ENCODE results near the gene EML3. TPM values are rescaled to one million over a fixed set of nuclear protein-coding genes. Genes with fewer than 3 reads are reported as not detected.

Gene EML3
- polyA plus RNA-seq, 2 of the 4 experiments (the other 2 are of a cell fraction): 15.2 to 27.2 TPM

DNA sequence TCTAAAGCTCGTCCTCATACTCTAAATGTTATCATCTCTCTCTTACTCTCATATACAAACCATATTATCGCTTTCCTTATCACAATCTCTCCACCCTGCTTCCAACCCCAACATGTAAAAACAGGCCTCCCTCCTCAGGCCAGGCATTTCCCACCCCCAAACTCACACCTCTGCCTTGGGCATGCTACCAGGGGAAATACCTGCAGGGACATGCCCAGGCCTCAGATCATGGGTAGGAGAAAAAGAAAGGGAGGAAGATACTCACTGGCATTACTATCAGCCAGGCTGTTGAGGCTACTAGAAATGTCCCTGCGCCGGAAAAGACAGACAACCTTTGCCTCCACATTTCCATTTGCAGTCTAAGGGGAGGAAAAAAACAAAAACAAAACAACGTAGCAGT is 12.7 kb downstream of the EML3 start:
- CTCF ChIA-PET: interaction anchor here (0.6 to 5.1 kb wide), 3 partner anchors 12 to 1218 kb away, joined by 3 to 42 read pairs (median 8); partner anchors contain the start of genes EML3 and ROM1
- FAIRE-seq: no peak
- Histone ChIP-seq H3K9me3 (no peaks in the 10 kb centered on the region), H3K4me1 (peaks cover 28% of the 10 kb centered on the region), H3K27ac (peak overlapping the region; percentile 95 to 98), H3K4me3 (peak overlapping the region; percentile 92), H3K4me2 (peak overlapping the region; percentile 95)
- 68% methylated on average over 5 of the region's 5 CpGs for WGBS (ENCODE audit: missing lambda C conversion rate)
- TF ChIP-seq, protein P1, sequence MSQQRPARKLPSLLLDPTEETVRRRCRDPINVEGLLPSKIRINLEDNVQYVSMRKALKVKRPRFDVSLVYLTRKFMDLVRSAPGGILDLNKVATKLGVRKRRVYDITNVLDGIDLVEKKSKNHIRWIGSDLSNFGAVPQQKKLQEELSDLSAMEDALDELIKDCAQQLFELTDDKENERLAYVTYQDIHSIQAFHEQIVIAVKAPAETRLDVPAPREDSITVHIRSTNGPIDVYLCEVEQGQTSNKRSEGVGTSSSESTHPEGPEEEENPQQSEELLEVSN (IDR thresholded peaks at IDR 0.05; ENCODE audit: borderline replicate concordance, low read depth): no peak
- TF ChIP-seq EHF (CRISPR knock-in tag; IDR thresholded peaks at IDR 0.05): no peak
- TF ChIP-seq, protein P2, sequence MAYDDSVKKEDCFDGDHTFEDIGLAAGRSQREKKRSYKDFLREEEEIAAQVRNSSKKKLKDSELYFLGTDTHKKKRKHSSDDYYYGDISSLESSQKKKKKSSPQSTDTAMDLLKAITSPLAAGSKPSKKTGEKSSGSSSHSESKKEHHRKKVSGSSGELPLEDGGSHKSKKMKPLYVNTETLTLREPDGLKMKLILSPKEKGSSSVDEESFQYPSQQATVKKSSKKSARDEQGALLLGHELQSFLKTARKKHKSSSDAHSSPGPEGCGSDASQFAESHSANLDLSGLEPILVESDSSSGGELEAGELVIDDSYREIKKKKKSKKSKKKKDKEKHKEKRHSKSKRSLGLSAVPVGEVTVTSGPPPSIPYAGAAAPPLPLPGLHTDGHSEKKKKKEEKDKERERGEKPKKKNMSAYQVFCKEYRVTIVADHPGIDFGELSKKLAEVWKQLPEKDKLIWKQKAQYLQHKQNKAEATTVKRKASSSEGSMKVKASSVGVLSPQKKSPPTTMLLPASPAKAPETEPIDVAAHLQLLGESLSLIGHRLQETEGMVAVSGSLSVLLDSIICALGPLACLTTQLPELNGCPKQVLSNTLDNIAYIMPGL (CRISPR knock-in tag; IDR thresholded peaks at IDR 0.05; ENCODE audit: borderline replicate concordance): no peak
- TF ChIP-seq JUNB (IDR thresholded peaks at IDR 0.05): no peak
- TF ChIP-seq RARB (CRISPR knock-in tag; IDR thresholded peaks at IDR 0.05): no peak
- no peak for TF ChIP-seq ZFP36 (IDR thresholded peaks at IDR 0.05; ENCODE audit: borderline replicate concordance, partially characterized antibody)
- no peak for TF ChIP-seq HOXB5 (CRISPR knock-in tag; IDR thresholded peaks at IDR 0.05)
- TF ChIP-seq EHMT2 (IDR thresholded peaks at IDR 0.05; ENCODE audit: low read depth): no peak
- TF ChIP-seq NPAS2 (CRISPR knock-in tag; IDR thresholded peaks at IDR 0.05; ENCODE audit: borderline replicate concordance): no peak
- TF ChIP-seq, protein P3, sequence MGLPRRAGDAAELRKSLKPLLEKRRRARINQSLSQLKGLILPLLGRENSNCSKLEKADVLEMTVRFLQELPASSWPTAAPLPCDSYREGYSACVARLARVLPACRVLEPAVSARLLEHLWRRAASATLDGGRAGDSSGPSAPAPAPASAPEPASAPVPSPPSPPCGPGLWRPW (IDR thresholded peaks at IDR 0.05): no peak
- TF ChIP-seq, protein P4, sequence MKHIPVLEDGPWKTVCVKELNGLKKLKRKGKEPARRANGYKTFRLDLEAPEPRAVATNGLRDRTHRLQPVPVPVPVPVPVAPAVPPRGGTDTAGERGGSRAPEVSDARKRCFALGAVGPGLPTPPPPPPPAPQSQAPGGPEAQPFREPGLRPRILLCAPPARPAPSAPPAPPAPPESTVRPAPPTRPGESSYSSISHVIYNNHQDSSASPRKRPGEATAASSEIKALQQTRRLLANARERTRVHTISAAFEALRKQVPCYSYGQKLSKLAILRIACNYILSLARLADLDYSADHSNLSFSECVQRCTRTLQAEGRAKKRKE (CRISPR knock-in tag; IDR thresholded peaks at IDR 0.05; ENCODE audit: low read depth): no peak
- no peak for DNase-seq (ENCODE audit: low read depth in 1 of 2, low spot score in 1 of 2)
- ATAC-seq: no peak
- POLR2A ChIA-PET: interaction anchor here (0.9 to 3.5 kb wide), 5 partner anchors 8 to 154 kb away, joined by 4 to 75 read pairs (median 5); partner anchors contain the start of genes C11orf98, CSKMT, INTS5 and TUT1

DNA sequence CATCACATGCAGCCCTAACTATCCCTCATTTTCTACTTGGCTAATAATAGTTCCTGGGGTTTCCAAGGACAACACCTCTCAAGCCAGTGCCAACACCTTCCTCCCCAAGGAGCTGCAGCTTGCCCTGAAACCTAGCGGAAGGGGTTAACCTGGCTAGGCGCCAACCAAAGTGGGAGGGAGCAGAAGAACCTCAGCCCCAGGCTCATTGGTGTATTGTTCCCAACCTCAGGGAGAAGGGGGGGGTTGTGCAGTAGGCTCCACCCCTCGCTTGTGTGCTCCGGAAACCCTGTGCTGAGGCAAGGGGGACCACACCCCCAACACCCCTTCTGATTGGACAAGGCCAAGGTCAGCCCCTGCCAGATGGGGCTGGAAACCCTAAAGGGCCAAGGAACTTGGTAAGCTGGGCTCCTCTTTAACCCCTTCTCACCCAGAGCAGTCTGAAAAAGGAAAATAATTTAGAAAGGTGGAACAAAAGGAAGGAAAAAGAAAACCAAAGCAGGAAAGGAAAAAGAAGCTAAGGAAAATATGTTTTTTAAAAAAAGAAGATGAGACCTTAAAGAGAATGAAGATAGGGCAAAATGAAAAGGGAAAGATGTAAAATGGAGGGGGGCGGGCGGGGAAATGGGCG is 13.4 kb downstream of the EML3 start:
- Histone ChIP-seq H3K27ac (peak overlapping the region; percentile 95 to 98), H3K4me1 (peaks cover 25% of the 10 kb centered on the region), H3K9me3 (no peaks in the 10 kb centered on the region), H3K4me2 (peak overlapping the region; percentile 95), H3K4me3 (peak overlapping the region; percentile 92)
- POLR2A ChIA-PET: interaction anchor here (0.9 to 3.5 kb wide), 4 partner anchors 7 to 66 kb away, joined by 4 to 75 read pairs (median 5); partner anchors contain the start of genes C11orf98, CSKMT, INTS5 and TUT1
- ATAC-seq (peak; percentile 32 to 76; a peak in 5 of 6 replicates), DNase-seq (ENCODE audit: low read depth in 1 of 2, low spot score in 1 of 2) (peak; percentile 97 to 99), FAIRE-seq (no peak)
- TF ChIP-seq, protein P5, sequence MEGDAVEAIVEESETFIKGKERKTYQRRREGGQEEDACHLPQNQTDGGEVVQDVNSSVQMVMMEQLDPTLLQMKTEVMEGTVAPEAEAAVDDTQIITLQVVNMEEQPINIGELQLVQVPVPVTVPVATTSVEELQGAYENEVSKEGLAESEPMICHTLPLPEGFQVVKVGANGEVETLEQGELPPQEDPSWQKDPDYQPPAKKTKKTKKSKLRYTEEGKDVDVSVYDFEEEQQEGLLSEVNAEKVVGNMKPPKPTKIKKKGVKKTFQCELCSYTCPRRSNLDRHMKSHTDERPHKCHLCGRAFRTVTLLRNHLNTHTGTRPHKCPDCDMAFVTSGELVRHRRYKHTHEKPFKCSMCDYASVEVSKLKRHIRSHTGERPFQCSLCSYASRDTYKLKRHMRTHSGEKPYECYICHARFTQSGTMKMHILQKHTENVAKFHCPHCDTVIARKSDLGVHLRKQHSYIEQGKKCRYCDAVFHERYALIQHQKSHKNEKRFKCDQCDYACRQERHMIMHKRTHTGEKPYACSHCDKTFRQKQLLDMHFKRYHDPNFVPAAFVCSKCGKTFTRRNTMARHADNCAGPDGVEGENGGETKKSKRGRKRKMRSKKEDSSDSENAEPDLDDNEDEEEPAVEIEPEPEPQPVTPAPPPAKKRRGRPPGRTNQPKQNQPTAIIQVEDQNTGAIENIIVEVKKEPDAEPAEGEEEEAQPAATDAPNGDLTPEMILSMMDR (IDR thresholded peaks at IDR 0.05): no peak
- peak in 1 of 2 experiments; percentile 30; a peak in 1 of 5 replicates for TF ChIP-seq JUN (IDR thresholded peaks at IDR 0.05)
- TF ChIP-seq TFCP2L1 (CRISPR knock-in tag; IDR thresholded peaks at IDR 0.05): no peak
- TF ChIP-seq KDM1A (IDR thresholded peaks at IDR 0.05; ENCODE audit: low read depth): no peak
- TF ChIP-seq MAZ (IDR thresholded peaks at IDR 0.05; ENCODE audit: borderline replicate concordance, low read depth, low read length): 0 out of 2 replicates have a peak, but pooled peaks have one; percentile 46
- no peak for TF ChIP-seq FOSB (CRISPR knock-in tag; IDR thresholded peaks at IDR 0.05)
- TF ChIP-seq GATA3 (IDR thresholded peaks at IDR 0.05; ENCODE audit: borderline replicate concordance): 0 out of 2 replicates have a peak, but pooled peaks have one; percentile 30
- TF ChIP-seq, protein P6, sequence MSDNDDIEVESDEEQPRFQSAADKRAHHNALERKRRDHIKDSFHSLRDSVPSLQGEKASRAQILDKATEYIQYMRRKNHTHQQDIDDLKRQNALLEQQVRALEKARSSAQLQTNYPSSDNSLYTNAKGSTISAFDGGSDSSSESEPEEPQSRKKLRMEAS (IDR thresholded peaks at IDR 0.05): peak; percentile 62
- peak in 1 of 2 experiments; percentile 42; a peak in 1 of 4 replicates for TF ChIP-seq CEBPB (IDR thresholded peaks at IDR 0.05)
- TF ChIP-seq, protein P7, sequence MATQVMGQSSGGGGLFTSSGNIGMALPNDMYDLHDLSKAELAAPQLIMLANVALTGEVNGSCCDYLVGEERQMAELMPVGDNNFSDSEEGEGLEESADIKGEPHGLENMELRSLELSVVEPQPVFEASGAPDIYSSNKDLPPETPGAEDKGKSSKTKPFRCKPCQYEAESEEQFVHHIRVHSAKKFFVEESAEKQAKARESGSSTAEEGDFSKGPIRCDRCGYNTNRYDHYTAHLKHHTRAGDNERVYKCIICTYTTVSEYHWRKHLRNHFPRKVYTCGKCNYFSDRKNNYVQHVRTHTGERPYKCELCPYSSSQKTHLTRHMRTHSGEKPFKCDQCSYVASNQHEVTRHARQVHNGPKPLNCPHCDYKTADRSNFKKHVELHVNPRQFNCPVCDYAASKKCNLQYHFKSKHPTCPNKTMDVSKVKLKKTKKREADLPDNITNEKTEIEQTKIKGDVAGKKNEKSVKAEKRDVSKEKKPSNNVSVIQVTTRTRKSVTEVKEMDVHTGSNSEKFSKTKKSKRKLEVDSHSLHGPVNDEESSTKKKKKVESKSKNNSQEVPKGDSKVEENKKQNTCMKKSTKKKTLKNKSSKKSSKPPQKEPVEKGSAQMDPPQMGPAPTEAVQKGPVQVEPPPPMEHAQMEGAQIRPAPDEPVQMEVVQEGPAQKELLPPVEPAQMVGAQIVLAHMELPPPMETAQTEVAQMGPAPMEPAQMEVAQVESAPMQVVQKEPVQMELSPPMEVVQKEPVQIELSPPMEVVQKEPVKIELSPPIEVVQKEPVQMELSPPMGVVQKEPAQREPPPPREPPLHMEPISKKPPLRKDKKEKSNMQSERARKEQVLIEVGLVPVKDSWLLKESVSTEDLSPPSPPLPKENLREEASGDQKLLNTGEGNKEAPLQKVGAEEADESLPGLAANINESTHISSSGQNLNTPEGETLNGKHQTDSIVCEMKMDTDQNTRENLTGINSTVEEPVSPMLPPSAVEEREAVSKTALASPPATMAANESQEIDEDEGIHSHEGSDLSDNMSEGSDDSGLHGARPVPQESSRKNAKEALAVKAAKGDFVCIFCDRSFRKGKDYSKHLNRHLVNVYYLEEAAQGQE (IDR thresholded peaks at IDR 0.05): 0 out of 2 replicates have a peak, but pooled peaks have one; percentile 8
- CTCF ChIA-PET: interaction anchor here (0.6 to 1.7 kb wide), 4 partner anchors 8 to 56 kb away, joined by 3 to 8 read pairs (median 3); no protein-coding TSS in a partner anchor
- 39% methylated on average over 7 of the region's 7 CpGs for WGBS (ENCODE audit: missing lambda C conversion rate)

Data from A549 (cell line).